ENCODE results near the gene NRIP1.

GRCh38 chr21:15084668-15085067, 19.9 kb upstream of the NRIP1 start:
- TF ChIP-seq EP300 (IDR thresholded peaks at IDR 0.05) (no peak), CTCF (IDR thresholded peaks at IDR 0.05) (no peak), POLR2A (IDR thresholded peaks at IDR 0.05) (no peak)

Data from tibial nerve (tissue), 4 donors.